PC-3 (cell line): ENCODE measurements around the gene RNPEP.

Source experiments
- CTCF ChIP-seq: fragments of 300-600 bp; sonication (generic); conservative IDR thresholded peaks from 2 replicates; pipeline ENCODE4 v1.5.1; 2017; ENCODE audit warnings: antibody characterized with exemption, low read depth, mild to moderate bottlenecking, low read length
- EZH2 ChIP-seq: fragments of 300-600 bp; sonication (generic); IDR thresholded peaks from one replicate; pipeline ENCODE4 v1.6.1; 2017; ENCODE audit warnings: antibody characterized with exemption, mild to moderate bottlenecking, low read length; ENCODE audit not compliant: unreplicated experiment

GRCh38 chr1:201933840-201934430, 48.5 kb upstream of the RNPEP start:
- TF ChIP-seq CTCF (no peak), EZH2 (no peak)
